ENCODE results near the gene ZNF598.

ZNF598 gene

GRCh38 chr16:2009791-2010510 lies at the start of gene ZNF598:
ZNF598 (minus strand) TSS chr16:2009821.
- DNase-seq (ENCODE audit: low read depth), result peak; percentile 33
- no peak for TF ChIP-seq CTCF (IDR thresholded peaks at IDR 0.05; ENCODE audit: low read depth, low read length, missing control alignments)
- in situ Hi-C loops (cut with HindIII; ENCODE audit: low sequenced_read_pairs), result no loop called here
- H3K4me3 ChIP-seq (ENCODE audit: low read depth, low read length), result peak within 1 kb of the TSS; percentile 67

- H3K4me3 ChIP-seq (ENCODE audit: low read depth, low read length), result no peak overlapping the region
- in situ Hi-C loops (cut with HindIII; ENCODE audit: low sequenced_read_pairs), result no loop called here
- DNase-seq (ENCODE audit: low read depth), result no peak
- no peak for TF ChIP-seq CTCF (IDR thresholded peaks at IDR 0.05; ENCODE audit: low read depth, low read length, missing control alignments)
These were observed 49.3 kb upstream of the ZNF598 start for GRCh38 chr16:2058872-2059271.

DNA sequence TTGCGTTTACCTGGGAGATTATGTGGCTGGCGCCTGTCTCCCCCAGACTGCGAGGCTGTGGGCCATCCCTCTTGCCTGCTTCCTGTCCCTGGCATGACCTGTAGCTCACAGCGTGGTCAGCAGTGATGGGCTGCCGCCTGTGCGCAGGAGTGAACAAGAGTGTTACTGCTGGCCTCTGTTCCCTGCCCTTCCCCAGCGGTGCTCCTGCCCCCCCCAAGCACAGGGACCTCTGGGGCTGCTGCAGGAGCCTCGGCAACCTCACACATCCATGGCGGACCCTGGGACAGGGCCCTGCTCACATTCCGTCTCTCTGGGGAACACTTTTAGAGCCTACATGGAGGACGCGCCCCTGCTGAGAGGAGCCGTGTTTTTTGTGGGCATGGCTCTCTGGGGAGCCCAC lies 48.8 kb upstream of the ZNF598 start:
- in situ Hi-C loops (cut with HindIII; ENCODE audit: low sequenced_read_pairs), result no loop called here
- no peak for DNase-seq (ENCODE audit: low read depth)
- no peak for TF ChIP-seq CTCF (IDR thresholded peaks at IDR 0.05; ENCODE audit: low read depth, low read length, missing control alignments)
- H3K4me3 ChIP-seq (ENCODE audit: low read depth, low read length), result no peak overlapping the region

DNA sequence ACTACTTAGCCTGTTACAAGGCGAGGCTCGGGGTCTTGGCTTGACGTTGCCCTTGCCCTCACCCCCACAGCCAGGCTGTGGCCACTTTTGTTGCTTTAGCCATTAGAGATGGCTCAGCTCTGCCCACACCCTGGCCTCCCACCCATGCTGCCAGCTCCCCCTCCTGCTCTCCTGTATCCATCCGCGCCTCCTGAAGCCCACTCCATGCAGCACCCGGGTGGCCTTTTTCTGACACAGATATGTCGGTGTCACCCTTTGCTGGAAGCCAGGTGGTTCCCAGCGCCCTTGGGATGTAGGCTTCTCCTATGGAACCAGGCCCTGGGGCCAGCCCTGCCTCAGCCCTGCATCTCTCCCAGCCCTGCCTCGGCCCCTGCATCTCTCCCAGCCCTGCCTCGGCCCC lies 47.8 kb upstream of the ZNF598 start:
- H3K4me3 ChIP-seq (ENCODE audit: low read depth, low read length), result no peak overlapping the region
- TF ChIP-seq CTCF (IDR thresholded peaks at IDR 0.05; ENCODE audit: low read depth, low read length, missing control alignments), result no peak
- in situ Hi-C loops (cut with HindIII; ENCODE audit: low sequenced_read_pairs), result no loop called here
- no peak for DNase-seq (ENCODE audit: low read depth)

DNA sequence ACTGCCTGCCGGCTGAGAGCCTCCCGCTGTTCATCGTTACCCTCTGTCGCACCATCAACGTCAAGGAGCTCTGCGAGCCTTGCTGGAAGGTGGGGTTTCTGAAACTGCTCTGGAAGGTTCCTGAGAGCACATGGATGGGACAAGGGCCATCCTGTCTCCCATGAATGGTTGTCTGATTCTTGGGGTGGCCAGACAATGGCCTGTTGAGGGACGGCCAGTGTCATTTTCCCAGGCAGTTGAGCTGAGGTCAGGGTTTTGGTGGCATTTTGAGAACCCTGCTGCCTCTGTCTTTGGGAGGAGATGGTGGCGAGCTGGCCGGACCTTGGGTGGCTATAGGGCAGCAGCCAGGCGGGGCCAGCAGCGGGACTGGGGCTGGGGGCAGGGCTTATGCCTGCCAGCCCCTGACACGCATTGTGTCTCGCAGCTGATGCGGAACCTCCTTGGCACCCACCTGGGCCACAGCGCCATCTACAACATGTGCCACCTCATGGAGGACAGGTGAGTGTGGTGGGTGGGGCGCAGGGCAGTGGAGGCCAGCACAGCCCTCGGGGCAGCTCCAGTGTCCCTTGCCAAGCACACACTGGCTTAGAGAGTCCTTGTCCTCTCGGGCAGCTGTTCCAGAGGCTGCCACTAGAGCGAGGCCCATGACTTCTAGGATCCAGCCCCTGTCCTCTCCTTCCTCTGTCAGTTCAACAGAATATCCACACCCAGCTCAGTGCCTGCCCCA lies 47.2 kb upstream of the ZNF598 start:
- TF ChIP-seq CTCF (IDR thresholded peaks at IDR 0.05; ENCODE audit: low read depth, low read length, missing control alignments), result peak; percentile 18
- no peak overlapping the region for H3K4me3 ChIP-seq (ENCODE audit: low read depth, low read length)
- no peak for DNase-seq (ENCODE audit: low read depth)
- in situ Hi-C loops (cut with HindIII; ENCODE audit: low sequenced_read_pairs), result no loop called here

- in situ Hi-C loops (cut with HindIII; ENCODE audit: low sequenced_read_pairs), result no loop called here
- TF ChIP-seq CTCF (IDR thresholded peaks at IDR 0.05; ENCODE audit: low read depth, low read length, missing control alignments), result peak; percentile 28
- H3K4me3 ChIP-seq (ENCODE audit: low read depth, low read length), result no peak overlapping the region
- no peak for DNase-seq (ENCODE audit: low read depth)
These were observed 46.5 kb upstream of the ZNF598 start for GRCh38 chr16:2056077-2056476.

All from astrocyte of the cerebellum (primary cell).